Effector CD8-positive, alpha-beta T cell (primary cell): Measurements from ENCODE around the gene CACNA1C.
"Not testable (repeated sequence)": the region's sequence is repeated elsewhere in the genome, so short reads cannot be mapped to it uniquely, and the experiment has no call there.

ENCODE experiments used
- DNase-seq: peaks from one replicate; lab custom pipeline; 2025; lab: John Stamatoyannopoulos, UW

CACNA1C gene

DNA sequence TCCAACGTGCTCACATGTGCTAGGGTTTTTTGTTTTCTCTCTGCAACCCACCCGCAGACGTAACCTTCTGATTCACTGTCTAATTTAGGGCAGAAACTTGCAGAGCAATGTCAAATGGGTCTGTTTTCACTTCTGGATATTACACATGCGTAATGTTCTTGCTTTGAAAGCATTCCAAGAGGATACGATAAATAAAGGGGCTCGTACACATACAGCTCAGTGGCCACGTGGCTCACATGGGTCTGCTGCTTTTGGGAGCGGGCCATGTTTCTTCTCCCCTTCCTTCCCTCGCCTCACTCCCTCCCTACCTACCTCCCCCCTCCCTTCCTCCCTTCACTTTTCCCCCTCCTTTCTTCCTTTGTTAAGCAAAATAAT lies 23.4 kb downstream of the CACNA1C start:
- DNase-seq: no peak

DNA sequence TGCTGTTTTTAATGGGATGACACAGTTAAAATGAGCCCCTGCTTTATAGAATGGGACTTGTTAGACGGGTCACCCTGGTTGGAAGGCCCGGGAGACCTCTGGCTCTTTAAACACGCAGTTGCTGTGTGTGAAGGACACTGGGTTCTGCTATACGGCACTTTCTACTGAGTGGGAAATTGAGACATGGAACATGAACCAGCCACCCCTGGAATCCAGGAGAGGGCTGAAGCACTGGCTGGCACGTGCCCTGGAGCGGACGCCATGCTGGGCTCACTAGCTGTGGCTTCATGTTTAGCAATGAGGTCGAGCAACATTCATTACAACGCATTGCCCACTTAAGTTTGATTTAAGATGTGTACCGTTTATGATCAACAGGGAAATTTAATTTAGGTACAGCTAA lies 23.9 kb downstream of the CACNA1C start:
- no peak for DNase-seq

DNA sequence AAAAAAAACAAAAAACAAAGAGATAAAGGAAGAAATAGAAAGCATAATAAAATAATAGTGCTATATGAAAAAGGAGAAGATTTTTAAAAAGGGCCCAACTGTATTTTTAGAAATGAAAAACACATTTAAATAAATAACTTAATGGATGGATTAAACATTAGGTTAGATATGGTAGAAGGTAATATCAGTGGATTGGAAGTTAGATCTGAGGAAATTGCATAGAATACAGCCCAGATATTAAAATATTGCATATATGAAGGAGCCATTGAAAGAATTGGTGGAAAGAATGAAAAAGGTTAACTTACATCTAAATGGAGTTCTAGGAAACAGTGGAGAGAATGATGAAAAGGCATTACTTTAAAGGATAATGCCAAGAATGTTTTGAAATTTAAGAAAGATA lies 27.8 kb downstream of the CACNA1C start:
- no peak for DNase-seq

DNA sequence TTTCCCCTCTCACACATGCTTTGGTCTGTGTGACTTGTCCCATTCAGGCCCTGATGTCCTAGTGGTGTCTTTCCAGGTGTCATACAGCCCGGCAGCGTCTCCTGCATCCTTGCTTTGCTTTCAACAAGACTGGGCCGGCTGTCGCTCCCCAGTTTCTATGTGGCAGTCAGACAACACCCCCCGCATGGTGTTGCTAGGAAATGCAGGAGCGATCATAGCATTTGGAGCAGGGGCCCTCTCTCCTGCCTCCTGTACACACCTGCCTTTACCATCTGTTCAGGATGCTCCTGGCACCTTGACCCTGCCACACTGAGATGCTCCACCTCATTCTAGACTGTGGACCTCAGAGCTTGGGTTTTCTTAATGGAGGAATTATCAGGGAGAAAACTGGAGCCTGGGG lies 29.5 kb downstream of the CACNA1C start:
- DNase-seq: no peak

DNA sequence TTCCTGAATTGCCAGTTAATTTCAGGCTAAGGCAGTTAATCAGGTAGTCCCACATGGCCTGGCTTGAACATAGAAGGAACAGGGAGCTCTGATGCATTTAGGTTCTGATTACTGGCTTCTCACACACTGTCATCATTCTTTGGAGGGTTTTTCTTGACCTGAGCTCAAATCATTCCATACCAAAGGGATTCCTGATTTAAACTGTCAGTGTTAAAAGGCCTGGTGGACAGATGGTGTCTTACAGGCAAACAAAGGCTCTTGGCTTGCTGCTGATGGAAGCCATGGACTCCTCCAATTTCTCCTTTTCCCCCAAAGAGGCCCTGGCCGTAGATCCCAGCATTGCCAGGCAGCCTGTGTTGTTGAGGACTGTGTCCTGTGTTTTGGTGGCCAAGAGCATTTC lies 30.2 kb downstream of the CACNA1C start:
- DNase-seq: no peak

DNA sequence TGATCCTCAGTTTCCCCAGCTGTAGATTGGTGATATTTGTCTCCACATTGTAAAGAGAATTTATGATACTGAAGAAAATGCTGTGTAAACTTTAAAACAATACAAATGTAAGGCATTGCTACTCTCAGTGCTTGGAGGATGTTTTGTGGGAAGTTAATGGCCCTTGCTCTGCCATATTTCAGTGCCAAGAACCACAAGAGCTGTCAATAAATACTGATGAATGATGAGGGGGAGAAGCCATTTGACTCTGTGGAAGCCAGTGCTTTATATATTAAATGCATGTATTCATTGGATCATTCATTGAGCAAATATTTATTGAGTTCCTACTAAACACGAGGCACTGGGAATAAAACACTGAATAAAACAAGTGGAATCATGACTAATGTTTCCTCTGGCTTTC lies 30.8 kb downstream of the CACNA1C start:
- no peak for DNase-seq

DNA sequence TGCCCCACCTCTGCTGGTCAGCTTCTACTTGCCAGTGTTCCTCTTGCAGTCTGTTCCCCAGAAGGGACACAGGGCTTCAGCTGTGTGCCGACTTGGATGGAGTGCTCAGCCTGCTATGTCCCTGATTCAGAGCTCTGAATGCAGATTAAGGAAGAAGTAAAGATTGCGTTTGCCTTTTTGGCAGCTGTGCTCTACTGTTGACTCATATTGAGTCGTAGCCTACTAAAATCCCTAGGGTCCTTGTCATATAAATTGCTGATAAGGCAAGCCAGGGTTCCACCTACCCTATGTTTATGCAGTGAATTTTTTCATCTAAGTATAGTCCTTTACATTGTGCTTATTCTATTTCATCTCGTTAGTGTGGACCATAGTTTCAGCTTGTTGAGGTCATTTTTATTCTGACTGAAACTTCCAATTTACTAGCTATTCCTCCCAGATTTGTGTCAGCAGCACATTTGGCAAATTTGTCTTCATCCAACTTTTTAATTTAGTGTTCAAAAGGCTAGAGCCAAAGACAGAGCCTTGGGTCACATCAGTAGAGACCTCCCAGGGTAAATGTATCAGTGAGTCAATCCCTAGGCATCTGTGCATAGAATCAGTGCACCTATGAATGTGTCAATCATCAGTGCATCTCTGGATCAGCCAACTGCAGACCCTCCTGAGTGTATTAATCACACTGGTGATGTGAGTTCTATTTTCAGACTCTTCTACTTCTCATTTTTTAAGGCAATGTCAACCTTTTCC lies 31.9 kb downstream of the CACNA1C start:
- DNase-seq: no peak

DNA sequence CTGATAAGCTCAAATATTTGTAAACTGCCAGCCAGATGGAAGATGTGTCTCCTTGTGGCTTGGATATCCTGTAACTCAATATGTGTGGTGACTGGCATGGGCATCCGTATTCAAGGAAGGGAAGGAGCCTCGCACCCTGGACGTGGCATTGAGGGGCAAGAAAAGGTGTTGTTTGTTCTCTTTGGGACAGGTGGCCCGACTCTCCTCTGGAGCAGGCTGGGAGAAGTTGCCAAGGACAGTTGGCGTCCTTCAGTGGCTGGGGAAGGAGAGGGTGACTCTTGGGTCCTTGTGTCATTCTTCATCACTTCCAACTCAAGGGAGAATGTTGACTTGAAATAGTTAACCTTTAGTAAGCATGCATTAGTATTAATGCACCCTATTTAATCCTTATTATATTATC lies 39.6 kb downstream of the CACNA1C start:
- DNase-seq: no peak

DNA sequence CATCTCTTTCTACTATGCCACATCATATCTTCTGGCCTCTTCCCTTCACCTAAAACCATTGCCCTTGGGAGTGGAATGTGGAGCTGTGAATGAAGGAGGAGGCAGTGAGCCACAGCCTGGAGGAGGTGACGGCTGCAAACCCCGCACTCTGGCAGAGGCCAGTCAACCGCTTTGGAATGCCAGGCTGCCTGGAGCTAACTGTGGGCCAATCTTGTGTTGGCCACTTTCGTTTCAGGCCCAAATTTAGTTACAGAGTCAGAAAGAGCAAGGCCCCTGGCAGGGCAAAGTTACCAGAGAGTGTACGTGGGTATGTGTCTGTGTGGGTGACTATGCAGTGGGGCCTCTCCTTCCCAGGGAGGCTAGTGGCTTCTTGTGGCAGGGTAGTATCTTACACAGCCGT lies 40.1 kb downstream of the CACNA1C start:
- no peak for DNase-seq

DNA sequence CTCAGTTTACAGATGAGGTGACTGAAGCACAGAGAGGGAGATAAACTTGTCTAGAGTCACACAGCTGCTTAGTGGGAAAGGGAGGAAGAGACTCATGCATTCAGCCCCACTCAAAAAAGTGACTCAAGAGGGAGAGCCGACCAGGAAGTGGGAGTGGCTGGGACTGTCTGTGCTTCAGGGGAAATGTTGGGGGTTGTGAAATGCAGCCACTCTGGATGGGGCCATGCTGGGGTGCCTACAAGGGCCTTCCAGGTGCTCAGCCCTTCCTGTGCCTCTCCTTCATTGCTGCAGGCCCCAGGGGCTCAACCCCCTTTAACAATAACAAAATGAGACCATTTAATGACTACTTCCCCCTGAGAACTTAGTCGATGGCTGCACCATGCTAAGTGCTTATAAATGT lies 41.8 kb downstream of the CACNA1C start:
- DNase-seq: no peak

DNA sequence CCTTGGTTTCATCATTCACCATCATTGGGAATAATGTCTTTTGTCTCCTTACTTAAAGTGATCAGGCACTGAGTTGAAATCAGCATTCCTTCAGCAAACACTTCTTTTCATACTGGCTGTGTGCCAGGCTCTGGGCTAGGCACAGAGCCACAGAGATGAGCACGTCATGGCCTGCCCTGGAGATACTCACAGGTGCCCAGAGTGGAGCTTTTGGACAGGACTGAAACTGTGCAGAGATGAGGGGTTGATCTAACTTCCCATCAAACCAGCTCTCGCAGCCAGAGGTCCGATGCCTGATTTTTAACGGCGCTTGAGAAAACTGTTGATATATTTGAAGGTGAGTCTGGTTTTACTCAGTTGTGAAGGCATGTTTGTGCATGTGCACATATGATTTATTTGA lies 43.1 kb downstream of the CACNA1C start:
- DNase-seq: no peak

DNA sequence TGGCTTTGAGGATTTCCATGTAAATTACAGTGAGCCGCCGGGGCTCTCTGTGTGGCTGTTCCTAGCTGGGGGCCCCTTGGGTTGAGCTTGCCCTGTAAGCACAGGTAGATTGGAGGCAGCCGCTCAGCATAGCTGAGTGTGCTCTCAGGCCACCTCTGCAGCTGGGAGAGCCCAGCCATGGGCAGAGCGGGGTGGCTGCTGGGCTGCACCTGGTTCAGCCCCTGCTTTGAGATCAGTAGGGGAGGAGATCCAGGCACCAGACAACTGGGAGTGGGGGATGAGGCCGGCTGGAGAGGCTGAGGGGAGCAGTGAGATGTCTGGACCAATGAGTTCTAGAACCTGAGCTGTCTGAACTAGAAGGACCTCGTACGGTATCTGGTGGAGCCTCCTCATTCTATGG lies 44.8 kb downstream of the CACNA1C start:
- DNase-seq: no peak

DNA sequence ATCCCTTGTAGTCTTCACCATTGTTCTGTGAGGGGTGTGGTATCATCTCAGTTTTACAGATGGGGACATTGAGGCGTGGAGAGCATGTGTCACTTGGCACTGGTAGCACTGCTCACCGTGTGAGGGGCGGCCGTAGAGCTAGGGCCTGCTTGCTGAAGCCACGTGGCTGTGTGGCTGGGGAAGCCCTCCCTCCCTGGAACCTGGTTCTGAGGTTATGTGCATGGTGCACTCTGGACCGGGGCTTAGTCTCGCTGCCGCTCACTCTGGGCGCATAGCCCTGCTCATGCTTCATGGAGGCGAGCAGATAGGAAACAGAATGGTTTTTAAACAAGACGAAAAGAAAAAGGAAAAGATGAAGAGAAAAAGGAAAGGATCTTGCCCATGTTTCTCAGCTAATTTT lies 46.1 kb downstream of the CACNA1C start:
- DNase-seq: no peak

DNA sequence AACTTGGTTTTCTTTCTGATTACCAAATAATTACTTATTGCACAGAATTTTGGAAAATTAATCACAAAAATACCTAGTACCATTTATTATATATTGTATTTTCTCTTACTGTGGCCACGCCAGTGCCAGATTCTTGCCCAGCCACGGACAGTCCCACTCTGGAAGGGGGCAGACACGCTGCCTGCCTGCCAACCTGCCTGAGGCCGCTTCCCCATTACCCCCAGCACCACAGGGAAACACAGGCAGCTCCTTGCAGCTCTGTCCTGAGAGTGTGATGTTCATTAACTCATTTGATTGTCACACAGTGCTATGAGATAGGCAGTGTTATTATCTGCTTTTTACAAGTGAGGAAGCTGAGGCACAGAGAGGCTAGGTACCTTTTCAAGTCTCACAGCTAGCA lies 46.8 kb downstream of the CACNA1C start:
- DNase-seq: no peak

DNA sequence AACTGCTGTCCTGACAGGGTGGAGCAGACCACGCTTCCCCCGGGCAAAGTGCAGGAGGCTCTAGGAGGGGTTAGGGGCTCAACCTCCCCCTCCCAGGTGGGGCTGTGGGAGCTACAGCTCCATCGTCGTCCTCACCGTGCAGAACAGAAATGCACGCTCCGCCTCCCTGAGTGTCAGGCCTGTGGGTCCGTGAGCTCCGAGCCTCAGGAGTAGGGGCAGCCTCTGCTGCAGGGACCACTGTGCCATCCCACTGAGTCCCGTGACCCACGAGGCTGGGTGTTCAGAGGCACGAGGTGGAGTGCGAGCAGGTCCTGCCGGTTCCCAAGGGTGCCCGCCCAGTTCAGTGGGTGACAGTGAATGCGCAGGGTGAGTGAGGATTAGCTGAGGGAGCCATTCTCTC lies 48.6 kb downstream of the CACNA1C start:
- no peak for DNase-seq

DNA sequence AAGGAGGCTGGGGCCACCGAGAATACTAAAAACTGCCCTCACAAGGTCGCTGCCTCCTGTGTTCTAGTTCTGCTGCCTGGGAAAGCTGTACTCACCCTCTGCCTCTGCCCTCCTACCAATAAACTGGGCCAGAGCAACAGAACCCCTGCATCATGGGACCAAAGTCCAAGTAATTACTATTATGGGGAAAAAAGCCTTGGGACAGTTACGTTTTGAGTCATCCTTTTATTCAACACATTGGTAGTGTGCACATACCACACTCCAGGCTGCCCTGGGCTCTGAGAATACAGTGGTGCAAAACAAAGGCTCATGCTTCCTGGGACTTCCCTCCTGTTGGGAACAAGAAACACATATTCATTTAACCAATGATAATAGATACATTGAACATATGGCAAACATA lies 49.0 kb downstream of the CACNA1C start:
- DNase-seq: no peak

DNA sequence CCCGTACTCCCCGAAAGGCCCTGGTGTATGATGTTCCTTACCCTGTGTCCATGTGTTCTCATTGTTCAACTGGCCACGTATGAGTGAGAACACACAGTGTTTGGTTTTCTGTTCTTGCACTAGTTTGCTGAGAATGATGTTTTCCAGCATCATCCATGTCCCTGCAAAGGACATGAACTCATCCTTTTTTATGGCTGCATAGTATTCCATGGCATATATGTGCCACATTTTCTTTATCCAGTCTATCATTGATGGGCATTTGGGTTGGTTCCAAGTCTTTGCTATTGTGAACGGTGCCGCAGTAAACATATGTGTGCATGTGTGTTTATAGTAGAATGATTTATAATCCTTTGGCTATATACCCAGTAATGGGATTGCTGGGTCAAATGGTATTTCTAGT lies 49.9 kb downstream of the CACNA1C start:
- not testable (repeated sequence) for DNase-seq

DNA sequence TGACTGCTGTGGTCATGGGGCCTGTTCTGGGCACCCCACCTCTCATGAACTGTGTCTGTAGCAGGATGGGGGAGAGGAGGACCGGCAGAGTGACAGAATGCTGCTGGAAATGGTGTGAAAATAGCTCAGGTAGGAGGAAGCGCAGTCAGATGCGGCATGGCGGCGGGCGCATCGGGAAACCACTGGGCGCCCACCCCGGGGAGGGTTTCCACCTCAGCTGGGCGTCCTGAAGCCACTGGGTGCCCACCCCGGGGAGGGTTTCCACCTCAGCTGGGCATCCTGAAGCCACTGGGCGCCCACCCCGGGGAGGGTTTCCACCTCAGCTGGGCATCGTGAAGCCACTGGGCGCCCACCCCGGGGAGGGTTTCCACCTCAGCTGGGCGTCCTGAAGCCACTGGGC lies 52.6 kb downstream of the CACNA1C start:
- not testable (repeated sequence) for DNase-seq

DNA sequence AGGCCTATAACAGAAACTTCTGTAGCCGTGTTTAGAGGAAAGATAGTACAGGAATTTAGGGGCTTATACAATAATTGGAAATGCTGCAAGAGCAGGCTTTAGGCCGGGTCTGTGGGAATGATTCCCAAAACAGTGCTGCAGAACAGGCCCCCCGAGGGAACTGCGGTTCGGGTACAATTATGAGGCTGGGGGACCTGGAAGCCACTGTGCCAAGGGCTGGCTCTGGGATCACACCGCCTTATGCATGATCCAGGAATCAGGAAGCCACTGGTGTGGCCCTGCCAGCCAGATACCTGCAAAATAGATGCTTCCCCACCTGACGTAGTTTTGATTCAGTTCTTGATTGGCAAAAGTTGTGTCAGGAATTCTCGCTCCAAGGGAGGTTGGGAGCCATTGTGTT lies 55.4 kb downstream of the CACNA1C start:
- DNase-seq: no peak

DNA sequence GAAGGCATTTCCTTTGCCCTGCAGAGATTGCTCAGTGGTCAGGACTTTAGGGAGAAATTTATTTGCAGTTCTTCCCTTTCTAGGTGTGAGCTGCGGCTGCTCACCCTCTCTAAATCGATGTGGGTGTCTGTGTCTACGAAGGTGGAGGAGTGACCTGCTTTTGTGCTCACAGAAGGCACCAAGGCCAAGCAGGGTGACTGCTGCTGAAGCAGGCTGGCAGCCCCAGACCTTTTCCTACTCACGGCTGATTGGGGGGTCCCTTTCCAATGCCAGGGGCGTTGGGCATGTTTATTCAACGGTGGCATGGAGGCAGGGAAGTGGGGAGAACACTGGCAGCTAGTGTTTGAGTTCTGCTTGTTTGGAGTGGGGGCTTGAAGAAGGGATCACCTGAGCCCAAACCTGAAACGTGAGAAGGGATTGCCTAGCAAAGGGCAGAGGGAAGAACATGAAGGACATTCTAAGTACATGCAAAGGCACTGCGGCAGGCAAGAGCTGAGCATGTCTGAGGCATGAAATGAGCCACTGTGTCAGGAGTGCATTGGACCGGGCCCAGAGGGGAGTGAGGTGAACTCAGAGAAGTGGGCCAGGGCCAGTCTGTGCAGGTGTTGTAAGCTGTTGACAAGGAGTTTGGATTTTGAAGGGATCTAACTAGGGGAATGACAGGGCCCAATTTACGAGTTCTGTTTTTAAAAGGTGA lies 56.3 kb downstream of the CACNA1C start:
- no peak for DNase-seq

DNA sequence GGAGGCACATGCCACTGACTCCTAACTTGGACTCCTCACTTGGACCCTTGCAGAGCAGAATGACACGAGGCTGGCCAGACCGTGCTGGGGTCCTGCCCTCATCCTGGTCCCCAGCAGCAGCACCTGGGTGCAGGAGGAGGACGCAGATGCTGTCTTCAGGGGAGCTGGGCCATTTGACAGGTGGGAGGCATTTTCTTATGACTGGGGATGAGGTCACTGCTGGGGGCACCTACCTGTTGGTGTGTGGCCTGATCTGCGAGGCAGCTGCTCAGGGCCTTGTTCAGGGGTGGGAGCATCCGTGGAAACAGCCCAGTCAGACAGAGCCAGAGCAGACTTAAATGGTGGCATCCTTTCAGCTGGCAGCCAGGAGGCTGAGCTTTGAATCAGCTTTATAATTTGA lies 57.3 kb downstream of the CACNA1C start:
- DNase-seq: no peak

DNA sequence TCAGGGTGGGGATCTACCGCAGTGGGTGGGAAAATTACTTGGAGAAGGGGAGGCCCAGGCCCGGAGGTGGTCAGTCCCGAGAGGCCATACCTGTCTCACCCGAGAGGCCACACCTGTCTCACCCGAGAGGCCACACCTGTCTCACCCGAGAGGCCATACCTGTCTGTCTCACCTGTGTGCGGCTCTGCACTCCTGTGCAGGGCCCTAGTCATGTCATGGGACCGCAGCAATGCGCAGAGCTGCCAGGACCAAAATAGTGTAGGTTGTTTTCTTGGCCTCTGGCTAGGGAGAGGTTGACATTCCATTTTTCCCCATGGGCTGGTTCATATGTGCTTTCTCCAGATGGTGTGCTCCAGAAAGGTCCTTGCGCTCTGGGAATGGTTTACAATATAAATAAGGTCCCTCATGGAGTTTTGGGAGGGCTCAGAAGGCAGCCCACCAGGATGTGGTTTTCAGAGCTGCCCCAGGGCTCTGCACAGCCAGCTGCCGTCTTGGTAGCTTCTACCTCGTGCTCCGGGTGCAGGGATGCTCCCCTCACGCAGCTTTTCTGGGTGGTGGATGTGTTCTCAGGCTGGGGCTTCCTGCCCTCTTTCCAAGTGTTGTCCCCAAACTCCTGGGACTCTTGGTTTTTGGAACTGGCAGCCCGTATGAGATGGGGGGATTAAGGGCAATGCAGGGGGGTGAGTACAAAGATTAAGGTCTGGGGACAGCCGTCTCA lies 58.2 kb downstream of the CACNA1C start:
- DNase-seq: no peak

DNA sequence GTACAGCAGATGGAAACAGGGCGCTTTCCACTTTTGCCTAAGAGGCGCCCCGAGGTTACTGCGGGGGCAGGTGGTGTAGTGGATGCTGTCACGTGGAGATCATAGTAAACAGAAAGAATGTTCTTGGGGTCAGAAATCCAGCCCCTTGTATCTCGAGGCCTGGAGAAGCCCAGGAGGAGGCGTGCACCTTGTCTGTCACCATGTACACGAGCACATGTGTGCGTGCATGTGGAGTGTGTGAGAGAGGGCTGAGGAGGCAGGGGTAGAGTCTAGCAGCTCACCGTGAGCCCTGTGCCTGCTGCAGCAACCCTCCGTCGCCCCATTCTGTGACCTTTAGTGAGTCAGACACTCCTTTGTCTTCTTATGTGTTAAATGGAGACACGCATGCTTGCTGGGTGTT lies 59.0 kb downstream of the CACNA1C start:
- DNase-seq: no peak
